HG03064 (cell line): ENCODE data around the gene MKI67.

Experiments
- ATAC-seq: cut with Tn5 transposase; IDR thresholded peaks from one replicate; pipeline ENCODE4 v1.9.1; 2021; ENCODE audit warnings: low read depth; ENCODE audit not compliant: unreplicated experiment

The MKI67 gene

DNA sequence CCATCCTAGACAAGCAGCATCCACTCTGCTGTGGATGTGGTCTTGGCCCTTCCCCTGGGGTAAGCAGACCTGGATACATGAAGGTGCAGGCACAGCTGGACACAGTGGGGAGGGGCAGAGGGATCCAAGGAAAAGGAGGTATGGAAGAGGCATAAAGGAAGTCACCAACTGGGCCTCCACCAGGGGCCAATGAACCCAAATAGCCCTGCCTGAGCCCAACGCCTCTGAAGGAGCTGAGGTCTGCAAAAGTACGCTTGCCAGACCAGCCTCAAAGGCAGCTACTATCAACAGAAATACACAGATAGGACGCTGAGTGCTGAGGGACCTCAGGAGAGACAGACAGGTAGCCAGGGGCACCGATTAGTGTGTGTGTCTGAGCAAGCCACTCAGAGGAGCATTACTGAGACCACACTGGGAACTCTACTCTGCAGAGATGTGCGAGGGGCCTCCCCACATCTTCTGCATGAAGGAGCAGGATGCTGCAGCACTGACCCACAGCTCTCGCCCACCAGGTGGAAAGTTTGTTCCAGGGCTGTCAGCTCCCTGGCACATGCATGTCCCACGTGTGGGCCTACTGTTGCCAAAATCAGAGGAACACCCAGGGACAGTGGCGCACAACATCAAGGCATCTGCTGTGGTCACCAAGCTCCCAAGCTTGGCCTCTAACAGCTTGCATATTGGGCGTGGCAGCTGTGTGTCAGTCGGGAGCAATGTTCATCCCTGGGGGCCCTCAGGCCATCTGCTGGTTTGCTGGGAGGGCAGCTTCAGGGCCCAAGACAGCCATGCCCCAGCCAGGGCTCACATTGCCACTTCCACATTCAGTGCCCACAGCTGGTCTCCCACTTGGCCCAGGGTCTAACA, 40.0 kb downstream of the MKI67 start:
- ATAC-seq = no peak

DNA sequence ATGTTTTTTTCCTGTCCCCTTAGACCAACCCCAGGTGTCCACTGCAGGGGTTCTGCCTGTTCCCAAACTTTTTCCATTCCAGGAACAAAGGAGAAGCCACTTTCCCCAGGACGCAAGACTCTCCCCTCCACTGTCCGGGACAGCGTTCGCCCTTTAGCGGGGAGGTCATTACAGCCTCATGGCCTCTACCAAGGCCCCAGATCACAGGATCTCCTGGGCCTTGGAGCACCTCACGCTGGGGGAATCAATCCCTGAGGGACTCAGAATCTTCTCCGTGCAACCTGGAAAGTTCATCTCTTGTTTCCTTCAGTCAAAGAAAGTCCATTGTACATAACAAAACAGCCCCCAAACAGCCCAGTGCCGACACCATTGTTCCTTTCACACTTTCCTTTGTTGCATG, 41.2 kb downstream of the MKI67 start:
- ATAC-seq = no peak

- no peak for ATAC-seq
These were observed 41.9 kb downstream of the MKI67 start for GRCh38 chr10:128084364-128084763.

DNA sequence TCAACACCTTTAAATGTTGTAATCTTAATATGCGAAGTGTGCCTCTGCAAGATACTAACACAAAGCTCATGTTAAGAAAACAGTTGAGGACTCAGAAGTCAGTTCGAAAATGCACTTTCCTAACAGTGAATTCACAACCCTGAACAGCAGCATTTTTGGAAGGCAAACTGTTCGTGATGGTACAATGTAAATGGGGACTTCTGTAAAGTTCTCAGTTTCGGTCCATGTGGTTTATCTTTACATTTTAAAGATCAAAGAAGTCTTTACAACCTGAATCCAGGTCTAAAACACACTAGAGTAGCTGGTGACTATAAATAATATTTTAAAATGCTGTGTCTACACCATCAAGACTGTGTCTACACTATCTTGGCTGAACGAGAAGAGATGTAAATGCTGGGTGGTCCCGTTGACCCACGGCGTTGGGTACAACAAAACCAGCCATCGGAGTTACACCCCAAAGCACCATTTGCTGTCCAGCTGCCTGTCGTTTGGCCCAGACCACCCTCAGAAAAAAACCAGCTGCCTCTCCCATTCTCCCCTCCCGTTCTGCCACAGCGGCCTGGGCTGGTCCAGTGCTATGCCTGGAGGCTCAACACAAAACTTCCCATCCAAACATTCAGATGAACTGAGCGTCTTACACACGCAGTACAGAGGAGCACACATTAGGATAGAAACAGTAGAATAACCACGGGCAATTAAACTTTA, 42.9 kb downstream of the MKI67 start:
- no peak for ATAC-seq

DNA sequence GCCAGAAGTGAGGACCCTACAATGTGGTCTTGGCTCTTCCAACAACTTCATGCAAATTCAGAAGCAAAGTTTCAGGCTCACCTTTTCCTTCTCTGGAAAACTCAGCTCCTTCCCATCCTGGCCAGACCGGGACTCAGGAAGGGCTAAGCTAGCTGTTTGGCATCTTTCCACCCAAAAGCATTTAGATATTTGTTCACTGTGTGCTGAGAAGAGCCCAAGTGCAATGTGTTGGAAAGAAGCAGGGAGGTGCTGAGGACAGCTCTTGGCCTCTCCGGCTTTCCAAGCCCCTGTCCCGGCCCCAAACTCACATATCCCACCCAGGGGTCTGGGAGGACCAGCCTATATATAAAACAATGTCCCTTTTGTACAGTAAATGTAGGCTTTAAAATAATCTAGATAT, 44.5 kb downstream of the MKI67 start:
- no peak for ATAC-seq

- ATAC-seq = no peak
These were observed 45.0 kb downstream of the MKI67 start for GRCh38 chr10:128081222-128081621.

DNA sequence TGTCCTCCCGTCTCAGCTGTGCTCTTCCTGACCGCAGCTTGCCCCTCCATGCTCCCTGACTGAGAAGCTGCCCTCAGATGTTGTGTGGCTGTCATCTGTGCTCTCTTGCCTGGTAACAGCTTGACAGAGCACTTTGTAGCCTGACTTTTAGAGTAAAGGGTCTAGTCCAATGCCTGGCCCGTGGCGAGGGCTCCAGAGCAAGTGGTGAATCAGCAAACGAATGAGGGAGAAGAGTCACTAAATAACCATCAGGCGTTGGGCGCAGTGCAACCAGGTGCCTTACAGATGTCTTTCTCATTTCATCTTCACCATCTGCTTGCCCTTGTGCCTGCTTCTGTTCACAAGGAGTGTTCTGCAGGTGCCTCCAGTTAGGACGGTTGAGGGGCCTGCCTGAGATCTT, 45.6 kb downstream of the MKI67 start:
- ATAC-seq = no peak

GRCh38 chr10:128080231-128080630, 46.0 kb downstream of the MKI67 start:
- no peak for ATAC-seq

DNA sequence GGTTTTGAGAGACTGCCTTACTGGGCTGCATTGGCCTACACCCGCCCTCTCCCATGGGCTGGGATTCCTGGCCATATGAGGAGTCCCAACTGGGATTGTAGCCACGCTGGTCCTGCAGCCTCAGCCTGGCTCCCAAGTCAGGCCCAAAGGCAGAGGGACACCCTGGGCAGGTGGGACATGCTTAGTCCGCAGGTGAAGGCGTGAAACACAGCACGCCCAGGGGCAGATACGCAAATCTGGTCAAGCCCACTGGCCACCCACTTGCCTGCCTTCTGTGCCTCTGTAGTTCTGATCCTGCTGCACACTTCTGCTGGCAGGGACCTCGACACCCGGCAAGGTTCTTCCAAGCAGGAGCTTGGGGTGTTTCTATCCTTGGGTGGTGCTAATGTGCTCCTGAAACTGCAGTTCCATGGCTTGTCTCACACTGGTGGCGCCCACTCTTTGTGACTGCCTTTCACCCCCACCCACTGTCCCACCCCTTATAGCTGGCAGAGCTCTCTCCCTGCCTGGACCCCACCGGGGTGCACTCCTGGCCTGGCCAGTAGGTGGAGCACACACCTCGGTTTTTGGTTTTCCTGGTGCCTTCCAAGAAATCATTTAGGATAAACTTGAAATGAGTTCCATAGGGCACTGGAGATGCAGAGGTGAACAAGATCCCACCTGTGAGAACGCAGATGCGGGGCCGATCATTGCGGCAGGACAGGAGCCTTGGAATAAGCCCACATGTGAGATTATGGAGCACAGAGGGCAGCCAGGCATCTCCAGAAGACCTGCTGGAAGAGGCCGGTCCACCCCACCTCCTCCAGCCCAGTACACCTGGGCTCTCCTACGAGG, 47.9 kb downstream of the MKI67 start:
- no peak for ATAC-seq

- ATAC-seq = no peak
These were observed 48.9 kb downstream of the MKI67 start for GRCh38 chr10:128077155-128077875.

DNA sequence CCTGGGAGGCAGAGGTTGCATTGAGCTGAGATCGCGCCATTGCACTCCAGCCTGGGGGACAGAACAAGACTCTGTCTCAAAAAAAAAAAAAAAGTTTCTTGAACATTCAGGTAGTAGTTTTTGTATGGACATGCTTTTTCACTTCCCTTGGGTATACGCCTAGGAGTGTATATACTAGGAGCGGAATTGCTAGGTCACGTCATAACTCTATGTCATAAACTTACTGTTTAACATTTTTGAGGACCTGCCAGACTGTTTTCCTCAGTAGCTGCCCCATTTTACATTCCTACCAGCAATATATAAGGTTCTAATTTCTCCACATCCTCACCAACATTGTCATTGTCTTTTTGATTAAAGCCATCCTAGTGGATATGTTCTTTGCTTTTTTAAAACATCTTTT, 51.6 kb downstream of the MKI67 start:
- no peak for ATAC-seq

DNA sequence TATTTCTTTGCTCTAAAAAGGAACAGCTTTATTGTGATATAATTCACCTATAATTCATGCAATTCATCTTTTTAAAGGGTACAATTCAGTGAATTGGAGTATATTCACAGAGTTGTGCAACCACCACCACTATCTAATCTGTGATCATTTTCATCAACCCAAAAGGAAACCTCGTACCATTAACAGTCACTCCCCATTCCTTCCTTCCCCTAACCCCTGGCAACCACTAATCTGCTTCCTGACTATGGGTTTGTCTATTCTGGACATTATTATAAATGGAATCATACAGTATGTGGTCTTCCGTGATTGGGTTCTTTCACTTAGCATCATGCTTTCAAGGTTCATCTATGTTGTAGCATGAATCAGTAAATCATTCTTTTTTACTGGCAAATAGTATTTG, 52.3 kb downstream of the MKI67 start:
- no peak for ATAC-seq

GRCh38 chr10:128072941-128073645, 53.1 kb downstream of the MKI67 start:
- ATAC-seq = no peak

DNA sequence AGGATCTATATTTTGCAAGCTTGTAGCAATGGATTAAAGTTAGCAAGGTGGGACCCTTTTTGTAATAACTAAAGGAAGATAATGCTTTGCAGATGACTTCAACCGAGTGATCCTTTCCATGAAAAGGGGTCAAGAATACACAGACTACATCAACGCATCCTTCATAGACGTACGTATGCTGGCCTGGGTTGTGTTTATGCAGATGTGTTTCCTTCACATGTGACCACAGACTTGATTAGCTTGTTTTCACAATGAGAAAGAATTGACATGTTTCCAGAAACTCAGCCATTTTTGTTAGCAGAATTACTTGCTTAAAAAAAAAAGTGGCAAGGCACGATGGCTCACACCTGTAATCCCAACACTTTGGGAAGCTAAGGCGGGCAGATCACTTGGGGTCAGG, 54.2 kb downstream of the MKI67 start:
- ATAC-seq = no peak

DNA sequence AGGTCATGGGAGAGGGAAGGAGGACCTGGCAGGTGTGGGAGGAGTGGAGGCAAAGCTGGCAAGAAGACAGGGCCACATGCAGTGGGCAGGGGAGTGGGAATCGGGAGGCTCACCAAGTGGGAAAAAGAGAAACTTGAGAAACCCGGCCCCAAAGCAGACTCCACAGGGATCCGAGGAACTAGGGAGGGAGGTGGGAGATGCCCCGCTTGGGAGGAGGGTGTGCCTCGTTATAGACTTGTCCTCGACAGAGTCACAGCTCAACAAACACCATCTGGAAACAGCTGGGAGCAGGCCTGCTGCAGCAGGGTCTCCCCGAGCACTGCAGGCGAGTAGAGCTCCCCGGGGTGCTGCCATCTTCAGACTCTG, 54.8 kb downstream of the MKI67 start:
- ATAC-seq = no peak

- no peak for ATAC-seq
These were observed 55.4 kb downstream of the MKI67 start for GRCh38 chr10:128070721-128071416.

DNA sequence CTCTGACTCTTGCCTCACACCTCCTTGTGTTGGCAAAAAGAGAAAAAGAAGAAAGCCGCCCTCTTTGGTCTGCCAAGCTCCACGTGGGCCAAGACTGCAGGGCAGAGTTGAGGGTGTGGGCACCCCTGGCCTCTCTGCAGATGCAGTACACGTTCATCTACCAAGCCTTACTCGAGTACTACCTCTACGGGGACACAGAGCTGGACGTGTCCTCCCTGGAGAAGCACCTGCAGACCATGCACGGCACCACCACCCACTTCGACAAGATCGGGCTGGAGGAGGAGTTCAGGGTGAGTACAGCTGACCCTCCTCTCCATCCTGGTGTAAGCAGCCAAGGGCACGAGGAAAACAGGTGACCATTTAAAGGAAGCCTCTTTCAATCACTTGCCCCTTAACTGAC, 56.1 kb downstream of the MKI67 start:
- no peak for ATAC-seq

- peak; percentile 40 for ATAC-seq
These were observed 56.7 kb downstream of the MKI67 start for GRCh38 chr10:128069351-128070051.
